GM19395 (cell line): ENCODE measurements around the gene LPIN2.
"Not testable (repeated sequence)": the region's sequence is repeated elsewhere in the genome, so short reads cannot be mapped to it uniquely, and the experiment has no call there.

ENCODE experiments used
- ATAC-seq: cut with Tn5 transposase; IDR thresholded peaks from one replicate; pipeline ENCODE4 v1.9.1; 2021; ENCODE audit warnings: mild to moderate bottlenecking, moderate library complexity; ENCODE audit not compliant: unreplicated experiment

The LPIN2 gene, protein sequence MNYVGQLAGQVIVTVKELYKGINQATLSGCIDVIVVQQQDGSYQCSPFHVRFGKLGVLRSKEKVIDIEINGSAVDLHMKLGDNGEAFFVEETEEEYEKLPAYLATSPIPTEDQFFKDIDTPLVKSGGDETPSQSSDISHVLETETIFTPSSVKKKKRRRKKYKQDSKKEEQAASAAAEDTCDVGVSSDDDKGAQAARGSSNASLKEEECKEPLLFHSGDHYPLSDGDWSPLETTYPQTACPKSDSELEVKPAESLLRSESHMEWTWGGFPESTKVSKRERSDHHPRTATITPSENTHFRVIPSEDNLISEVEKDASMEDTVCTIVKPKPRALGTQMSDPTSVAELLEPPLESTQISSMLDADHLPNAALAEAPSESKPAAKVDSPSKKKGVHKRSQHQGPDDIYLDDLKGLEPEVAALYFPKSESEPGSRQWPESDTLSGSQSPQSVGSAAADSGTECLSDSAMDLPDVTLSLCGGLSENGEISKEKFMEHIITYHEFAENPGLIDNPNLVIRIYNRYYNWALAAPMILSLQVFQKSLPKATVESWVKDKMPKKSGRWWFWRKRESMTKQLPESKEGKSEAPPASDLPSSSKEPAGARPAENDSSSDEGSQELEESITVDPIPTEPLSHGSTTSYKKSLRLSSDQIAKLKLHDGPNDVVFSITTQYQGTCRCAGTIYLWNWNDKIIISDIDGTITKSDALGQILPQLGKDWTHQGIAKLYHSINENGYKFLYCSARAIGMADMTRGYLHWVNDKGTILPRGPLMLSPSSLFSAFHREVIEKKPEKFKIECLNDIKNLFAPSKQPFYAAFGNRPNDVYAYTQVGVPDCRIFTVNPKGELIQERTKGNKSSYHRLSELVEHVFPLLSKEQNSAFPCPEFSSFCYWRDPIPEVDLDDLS

DNA sequence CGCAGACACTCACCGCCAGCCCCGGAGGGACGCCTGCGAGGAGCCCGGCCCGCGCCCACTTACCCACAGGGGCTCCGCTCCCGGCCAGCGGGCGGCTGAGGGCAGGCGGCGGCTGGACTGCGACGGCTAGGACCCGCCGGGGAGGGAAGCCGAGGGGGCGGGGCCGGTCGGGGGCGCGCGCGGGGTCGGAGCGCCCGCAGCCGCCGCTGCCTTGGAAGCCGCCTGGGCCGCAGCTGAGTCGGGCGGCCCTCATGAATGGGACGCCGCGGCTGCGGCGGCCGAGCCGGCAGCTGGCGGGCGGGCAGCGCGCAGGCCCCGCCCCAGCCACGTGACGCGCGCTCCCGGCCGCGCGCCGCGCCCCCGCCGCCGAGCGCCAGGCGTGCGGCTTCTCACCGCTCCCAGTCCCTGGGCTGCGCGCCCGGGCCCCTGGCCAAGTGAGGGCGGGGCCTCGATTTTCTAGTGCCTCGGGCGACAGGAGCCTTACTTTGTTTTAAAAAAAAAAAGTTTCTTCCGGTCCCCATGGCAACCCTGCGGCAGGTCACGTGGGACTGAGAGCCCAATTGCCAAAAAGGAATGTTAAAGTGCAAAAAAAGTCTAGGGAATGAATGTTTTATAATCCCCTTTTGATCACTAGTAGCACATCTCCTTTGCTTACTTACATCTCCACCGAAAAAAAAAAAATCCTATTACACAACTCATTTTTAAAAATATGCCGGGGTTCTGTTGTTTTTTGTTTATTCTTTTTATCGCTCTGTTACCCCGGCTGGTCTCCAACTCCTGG is at the start of gene LPIN2:
Gene LPIN2 (minus strand): TSS at position 121 of the 781 bp plus-strand sequence. CDS start 52,304 bp downstream, outside the sequence.
- peak; percentile 85 for ATAC-seq

DNA sequence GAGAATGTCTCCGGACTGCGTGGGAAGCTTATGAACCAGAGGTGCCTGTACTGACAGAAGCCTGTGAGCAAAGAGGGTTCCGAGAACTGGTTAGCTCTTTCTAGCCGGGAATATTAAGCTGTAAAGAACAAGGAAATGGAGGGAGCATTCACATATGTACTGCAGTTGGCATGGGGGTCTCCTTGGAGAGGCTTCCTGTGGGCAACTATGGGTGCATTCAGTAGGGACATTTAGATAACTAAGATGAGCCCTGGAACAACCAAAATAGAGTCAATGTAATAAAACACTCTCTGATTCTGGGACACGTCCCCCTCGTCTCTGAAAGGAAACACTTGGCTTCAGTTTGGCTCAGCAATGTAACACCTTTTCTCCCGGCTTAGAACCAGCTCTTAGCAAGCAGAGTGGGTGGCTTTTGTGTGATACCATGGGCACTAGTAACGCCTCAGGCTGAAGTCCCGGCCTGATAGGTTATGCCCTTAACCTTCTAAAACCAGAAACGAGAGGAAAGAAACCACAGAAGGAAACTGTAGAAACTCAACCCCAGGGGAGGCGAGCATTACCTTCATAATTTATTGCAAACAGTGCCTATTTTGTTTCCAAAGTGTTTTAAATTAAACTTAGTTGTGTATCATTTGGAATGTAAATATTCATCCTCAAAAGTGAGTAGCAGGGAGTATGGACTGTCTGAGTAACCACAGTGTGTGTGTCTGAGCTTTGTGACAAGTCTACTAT is 48.8 kb upstream of the LPIN2 start:
- no peak for ATAC-seq

DNA sequence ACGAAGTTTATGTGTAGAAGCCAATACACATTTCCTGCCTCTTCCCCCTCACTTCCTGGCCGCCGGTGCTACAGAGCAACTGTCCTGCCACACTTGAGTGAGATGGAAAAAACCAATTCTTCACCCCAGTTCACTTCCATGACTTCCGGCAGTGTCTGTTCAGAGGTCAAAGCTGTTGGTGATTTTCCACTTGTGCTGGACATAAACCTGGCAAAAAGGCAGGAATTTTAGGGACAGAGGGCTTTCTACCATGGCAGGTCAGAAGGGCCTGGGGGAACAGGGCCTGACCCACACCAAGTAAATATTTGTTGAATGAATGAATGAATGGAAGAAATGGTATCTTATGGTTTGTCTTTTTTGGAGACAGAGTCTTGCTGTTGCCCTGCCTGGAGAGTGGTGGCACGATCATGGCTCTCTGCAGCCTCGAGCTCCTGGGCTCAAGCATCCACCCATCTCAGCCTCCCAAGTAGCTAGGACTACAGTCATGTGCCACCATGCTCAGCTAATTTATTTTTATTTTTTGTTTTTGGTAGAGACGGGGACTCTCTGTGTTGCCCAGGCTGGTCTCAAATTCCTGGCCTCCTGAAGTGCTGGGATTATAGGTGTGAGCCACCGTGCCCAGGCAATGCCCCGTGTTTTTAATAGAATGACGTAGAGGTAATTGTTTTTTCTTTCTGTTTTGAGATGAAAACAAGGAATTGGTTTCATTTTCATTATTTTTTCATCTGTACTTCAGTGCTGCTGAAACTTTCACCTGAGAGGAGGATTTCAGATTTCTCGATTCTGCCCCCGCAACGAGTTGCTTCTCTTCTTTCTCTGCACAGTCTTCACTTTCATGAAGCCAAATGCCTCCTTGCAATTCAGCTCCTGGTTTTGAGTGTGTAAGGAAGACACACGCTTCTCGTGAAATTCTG is 48.0 kb upstream of the LPIN2 start:
- peak; percentile 72 for ATAC-seq

DNA sequence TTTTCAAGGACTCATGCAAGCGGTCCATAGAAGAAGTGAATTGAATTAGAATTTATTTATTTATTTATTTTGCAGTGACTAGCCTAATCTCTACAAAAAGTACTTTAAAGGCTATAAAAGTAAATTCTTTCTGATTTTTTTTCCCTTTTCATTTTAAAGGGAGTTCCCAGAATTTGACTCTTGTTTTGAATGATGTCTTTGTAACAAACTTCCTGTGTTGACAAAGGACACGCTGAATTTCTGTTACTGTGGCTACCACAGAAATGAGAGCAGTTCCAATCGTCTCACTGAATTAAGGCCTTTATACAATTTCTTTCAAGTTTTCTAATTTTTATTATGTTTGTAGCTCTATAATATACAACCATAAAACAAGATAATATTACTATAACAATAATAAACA is 46.3 kb upstream of the LPIN2 start:
- ATAC-seq: no peak

DNA sequence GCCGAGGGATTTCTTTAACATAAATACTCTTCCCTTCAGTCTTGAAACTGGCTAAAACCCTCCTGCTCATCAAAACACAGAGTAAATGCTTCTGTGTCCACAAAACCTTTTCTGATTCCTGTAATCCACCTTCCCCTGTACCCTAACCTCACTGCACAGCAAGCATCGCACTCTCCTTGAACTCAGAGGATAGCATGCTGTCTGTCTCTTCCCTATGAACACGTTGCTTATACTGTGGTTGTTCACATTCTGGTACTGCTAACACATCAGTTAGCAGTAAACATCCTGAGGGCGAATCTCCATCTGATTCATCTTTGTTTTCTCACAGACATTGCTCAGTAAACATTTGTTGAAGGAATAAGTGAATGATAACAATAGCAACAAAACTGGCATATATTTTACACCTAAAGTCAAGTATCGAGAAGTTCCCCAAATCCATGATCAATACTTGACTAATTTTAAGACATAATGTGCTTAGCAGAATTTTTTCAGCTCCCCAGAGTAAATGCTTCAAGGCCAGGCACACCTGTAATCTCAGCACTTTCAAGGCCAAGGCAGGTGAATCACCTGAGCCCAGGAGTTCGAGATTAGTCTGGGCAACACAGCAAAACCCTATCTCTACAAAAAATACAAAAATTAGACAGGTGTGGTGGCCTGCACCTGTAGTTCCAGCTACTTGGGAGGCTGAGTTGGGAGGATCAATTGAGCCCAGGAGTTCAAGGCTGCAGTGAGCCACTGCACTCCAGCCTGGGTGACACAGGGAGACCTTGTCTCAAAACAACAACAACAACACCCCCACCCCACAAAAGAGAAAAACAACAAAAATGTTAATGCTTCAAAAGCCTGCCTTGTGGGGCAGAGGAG is 45.6 kb upstream of the LPIN2 start:
- no peak for ATAC-seq

DNA sequence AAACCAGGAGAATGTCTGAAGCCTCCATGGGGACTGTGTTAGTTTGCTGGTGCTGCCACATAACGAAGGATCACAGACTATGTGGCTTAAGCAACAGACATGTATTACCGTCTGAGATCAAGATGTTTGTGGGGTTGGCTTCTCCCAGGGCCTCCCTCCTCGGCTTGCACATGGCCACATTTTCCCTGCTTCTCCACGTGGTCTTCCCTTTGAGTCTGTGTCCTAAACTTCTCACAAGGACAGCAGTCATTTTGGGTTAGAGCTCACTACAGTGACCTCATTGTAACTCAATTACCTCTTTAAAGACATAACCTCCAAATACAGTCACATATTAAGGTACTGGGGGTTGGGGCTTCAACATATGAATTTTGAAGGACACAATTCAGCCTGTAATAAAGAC is 44.6 kb upstream of the LPIN2 start:
- ATAC-seq: no peak

DNA sequence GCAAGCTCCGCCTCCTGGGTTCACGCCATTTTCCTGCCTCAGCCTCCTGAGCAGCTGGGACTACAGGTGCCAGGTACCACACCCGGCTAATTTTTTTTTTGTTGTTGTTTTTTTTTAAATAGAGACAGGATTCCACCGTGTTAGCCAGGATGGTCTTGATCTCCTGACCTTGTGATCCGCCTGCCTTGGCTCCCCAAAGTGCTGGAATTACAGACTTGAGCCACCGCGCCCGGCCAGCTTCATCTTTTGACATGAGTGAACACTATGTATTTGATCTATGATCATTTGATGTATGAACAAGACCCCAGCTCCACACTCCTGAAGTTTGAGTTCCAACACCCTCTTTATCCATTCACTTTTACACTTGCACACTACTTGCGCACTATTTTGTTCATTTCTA is 43.4 kb upstream of the LPIN2 start:
- no peak for ATAC-seq

DNA sequence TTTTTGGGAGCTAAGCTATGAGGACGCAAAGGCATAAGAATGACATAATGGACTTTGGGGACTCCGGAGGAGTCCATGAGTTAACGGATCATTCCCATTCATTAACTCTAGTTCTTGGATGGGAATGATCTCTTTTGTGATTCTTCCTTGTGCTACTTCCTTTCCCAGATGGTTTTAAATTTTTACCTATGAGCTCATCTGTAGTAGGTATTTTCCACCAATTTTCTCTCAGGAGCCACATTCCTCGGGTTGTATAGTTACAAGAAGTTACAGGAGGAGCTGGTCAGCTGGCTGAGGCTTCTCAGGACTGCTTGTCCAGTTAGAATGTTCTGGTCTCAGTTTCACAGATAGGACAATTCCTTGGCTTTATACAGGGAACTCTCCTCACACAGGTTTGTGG is 42.9 kb upstream of the LPIN2 start:
- ATAC-seq: no peak

DNA sequence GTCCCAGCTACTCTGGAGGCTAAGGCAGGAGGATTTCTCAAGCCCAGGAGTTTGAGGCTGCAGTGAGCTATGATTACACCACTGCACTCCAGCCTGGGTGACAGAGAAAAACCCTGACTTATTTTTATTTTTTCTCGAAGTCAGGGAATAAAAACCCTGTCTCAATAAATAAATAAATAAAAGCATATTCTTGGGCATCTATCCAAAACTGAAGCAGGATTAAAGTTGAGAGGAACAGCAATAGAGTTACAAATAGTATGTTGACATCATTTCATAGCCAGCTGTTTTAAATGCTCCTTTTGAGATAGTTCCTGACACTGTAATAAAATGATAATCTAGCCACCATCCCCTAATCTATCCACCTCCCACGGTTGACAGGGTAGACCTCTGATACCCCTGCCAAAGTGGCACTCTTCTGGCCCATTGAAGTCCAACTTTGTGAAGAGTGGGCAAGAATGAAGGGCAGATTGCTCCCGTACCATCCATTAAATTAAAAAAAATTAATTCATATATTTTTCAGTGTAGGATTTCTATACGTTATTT is 42.3 kb upstream of the LPIN2 start:
- ATAC-seq: no peak

DNA sequence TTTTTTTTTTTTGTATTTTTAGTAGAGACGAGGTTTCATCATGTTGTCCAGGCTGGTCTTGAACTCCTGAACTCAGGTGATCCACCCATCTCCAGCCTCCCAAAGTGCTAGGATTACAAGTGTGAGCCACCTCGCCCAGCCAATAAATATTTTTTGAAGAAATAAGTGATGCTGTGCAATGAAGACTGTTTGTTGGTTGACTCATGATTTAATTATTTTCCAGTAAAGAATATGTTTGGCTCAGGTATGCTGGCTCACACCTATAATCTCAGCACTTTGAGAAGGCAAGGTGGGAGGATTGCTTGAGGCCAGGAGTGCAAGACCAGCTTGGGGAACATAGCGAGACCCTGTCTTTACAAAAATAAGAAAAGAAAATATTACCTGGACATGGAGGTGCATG is 41.8 kb upstream of the LPIN2 start:
- ATAC-seq: no peak

DNA sequence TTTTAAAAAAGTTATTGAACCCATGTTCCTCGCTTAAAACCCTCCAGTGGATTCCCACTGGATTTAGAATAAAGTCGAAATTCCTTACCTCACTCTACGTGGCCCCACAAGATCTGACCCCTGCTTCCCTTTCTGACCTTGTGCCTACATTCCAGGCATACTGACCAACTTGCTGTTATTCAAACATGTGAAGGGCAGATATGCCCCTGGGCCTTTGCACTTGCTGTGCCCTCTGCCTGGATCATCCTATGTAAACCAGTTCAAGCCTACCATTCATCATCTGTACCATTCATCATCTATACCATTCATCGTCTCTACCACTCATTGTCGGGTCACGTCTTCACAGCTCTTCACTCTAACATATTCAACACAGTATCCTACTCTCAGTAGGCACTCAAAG is 41.3 kb upstream of the LPIN2 start:
- ATAC-seq: no peak

DNA sequence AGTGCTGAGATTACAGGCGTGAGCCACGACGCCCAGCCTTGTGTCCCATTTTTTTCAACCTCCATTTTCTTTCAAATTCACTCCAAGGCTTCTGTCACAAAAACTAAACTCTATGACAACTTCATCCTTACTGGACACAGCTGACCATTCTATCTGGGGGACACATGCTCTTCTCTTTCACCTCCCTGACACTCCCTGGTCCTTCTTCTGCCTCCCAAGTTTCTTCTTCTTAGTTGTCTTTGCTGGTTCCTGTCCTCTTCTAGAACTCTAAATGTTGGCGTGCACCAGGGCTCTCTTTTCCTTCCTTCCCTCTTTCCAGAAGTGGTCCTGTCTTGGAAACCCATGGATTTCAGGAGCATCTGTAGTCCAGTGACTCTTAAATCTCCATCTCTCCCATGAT is 40.1 kb upstream of the LPIN2 start:
- ATAC-seq: no peak

DNA sequence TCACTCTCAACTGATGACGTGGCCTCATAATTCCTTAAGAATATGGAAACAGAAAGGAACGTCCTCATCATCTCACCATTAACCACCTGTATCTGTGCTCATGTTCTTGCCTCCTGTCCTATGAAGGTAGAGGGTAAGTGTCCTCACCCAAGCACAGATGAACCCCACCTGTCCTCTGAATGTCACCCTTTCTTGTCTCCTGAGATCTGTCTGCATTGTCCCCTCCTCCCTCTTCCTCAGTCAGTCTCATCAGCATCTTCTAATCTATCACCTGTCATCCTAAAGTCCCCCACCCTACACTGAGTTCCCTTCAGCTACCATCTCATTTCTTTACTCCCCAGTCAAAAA is 39.4 kb upstream of the LPIN2 start:
- ATAC-seq: no peak

DNA sequence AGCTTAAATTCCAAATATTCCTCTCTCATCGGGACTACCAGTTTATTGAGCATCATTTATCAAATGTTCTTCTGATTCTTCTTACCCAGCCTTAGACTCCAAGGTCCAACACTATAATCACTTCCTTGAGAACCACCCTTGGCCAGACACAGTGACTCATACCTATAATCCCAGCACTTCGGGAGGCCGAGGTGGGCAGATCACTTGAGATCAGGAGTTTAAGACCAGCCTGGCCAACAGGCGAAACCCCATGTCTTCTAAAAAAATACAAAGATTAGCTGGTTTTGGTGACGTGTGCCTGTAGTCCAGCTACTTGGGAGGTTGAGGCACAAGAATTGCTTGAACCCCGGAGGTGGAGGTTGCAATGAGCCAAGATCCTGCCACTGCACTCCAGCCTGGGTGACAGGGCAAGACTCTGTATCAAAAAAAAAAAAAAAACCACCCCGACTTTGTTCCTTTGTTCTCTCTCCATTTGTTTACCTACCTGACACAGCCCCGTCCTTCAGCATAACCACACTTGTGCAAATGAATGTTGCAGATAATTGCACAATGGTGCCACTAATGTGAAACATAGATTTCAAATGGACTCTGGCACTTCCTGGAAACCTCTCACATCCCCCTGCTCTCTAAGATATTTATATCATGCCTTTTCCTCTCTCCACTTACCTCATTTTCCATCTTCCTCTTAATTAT is 38.9 kb upstream of the LPIN2 start:
- ATAC-seq: no peak

DNA sequence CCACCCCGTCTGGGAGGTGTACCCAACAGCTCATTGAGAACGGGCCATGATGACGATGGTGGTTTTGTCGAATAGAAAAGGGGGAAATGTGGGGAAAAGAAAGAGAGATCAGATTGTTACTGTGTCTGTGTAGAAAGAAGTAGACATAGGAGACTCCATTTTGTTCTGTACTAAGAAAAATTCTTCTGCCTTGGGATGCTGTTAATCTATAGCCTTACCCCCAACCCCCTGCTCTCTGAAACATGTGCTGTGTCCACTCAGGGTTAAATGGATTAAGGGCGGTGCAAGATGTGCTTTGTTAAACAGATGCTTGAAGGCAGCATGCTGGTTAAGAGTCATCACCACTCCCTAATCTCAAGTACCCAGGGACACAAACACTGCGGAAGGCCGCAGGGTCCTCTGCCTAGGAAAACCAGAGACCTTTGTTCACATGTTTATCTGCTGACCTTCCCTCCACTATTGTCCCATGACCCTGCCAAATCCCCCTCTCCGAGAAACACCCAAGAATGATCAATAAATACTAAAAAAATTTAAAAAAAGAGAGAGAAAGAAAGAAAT is 37.0 kb upstream of the LPIN2 start:
- ATAC-seq: not testable (repeated sequence)

DNA sequence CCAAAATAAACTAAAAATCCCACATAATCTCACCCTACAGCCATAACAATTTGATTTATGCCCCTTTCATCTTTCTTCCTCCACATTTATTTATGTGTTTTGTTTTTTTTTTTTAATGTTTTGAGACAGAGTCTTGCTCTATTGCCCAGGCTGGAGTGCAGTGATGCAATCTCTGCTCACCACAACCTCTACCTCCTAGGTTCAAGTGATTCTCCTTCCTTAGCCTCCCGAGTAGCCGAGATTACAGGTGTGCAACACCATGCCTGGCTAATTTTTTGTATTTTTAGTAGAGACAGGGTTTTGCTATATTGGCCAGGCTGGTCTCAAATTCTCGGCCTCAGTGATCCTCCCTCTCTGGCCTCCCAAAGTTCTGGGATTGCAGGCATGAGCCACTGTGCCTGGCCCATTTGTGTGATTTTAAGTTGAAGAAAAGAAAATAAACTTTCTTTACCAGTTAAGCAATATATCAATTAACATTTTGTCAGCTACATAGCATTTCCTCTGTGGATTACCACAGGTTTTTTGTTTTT is 35.9 kb upstream of the LPIN2 start:
- ATAC-seq: no peak

DNA sequence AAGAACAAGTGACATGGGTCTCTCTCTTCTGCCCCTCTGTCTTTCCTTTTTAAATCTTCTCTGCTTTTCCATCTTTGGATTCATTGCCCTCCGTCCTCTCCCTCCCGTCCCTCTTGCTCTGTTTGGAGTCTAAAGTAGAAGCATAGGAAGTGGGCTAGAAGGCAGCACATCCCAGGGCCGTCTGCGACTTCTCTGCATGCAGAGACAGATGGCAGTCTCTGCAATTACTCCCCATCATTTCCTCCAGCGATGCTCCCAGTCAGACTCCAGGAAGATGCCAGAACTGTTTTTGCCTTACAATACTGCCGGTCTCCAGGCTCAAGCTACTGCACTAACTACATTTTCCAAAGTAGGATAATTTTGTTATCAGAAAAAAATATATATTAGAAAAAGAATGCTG is 35.2 kb upstream of the LPIN2 start:
- no peak for ATAC-seq
